KG1 (cell line): Measurements from ENCODE around the gene KCNC2.

Experiments used
- DNase-seq: peaks from one replicate; lab custom pipeline; 2025; lab: John Stamatoyannopoulos, UW

Gene KCNC2

GRCh38 chr12:75161488-75161887, 48.2 kb downstream of the KCNC2 start:
- no peak for DNase-seq

GRCh38 chr12:75157385-75157784, 52.3 kb downstream of the KCNC2 start:
- no peak for DNase-seq

GRCh38 chr12:75155962-75156361, 53.7 kb downstream of the KCNC2 start:
- no peak for DNase-seq

- no peak for DNase-seq
Measured at GRCh38 chr12:75154388-75154787, 55.3 kb downstream of the KCNC2 start.

- no peak for DNase-seq
Measured at GRCh38 chr12:75139196-75139595, 70.4 kb downstream of the KCNC2 start.

- no peak for DNase-seq
Measured at GRCh38 chr12:75137896-75138295, 71.7 kb downstream of the KCNC2 start.

- DNase-seq = no peak
Measured at GRCh38 chr12:75135026-75135425, 74.6 kb downstream of the KCNC2 start.

- no peak for DNase-seq
Measured at GRCh38 chr12:75130811-75131210, 78.8 kb downstream of the KCNC2 start.

GRCh38 chr12:75129275-75129674, 80.4 kb downstream of the KCNC2 start:
- DNase-seq = no peak

GRCh38 chr12:75121036-75121705, 88.5 kb downstream of the KCNC2 start:
- no peak for DNase-seq

- DNase-seq = no peak
Measured at GRCh38 chr12:75120311-75120711, 89.3 kb downstream of the KCNC2 start.

GRCh38 chr12:75116646-75117198, 92.9 kb downstream of the KCNC2 start:
- DNase-seq = no peak

- DNase-seq = no peak
Measured at GRCh38 chr12:75115748-75116147, 93.9 kb downstream of the KCNC2 start.

GRCh38 chr12:75103822-75104221, 105.8 kb downstream of the KCNC2 start:
- no peak for DNase-seq

- DNase-seq = no peak
Measured at GRCh38 chr12:75101781-75102180, 107.9 kb downstream of the KCNC2 start.

- DNase-seq = no peak
Measured at GRCh38 chr12:75099210-75099609, 110.4 kb downstream of the KCNC2 start.

- DNase-seq = no peak
Measured at GRCh38 chr12:75097003-75097402, 112.6 kb downstream of the KCNC2 start.

- DNase-seq = no peak
Measured at GRCh38 chr12:75087654-75088053, 122.0 kb downstream of the KCNC2 start.

GRCh38 chr12:75086091-75087038, 123.3 kb downstream of the KCNC2 start:
- no peak for DNase-seq

- DNase-seq = no peak
Measured at GRCh38 chr12:75081305-75081704, 128.3 kb downstream of the KCNC2 start.

- no peak for DNase-seq
Measured at GRCh38 chr12:75080582-75080981, 129.1 kb downstream of the KCNC2 start.

- no peak for DNase-seq
Measured at GRCh38 chr12:75065482-75065881, 144.2 kb downstream of the KCNC2 start.

- DNase-seq = no peak
Measured at GRCh38 chr12:75062691-75063090, 146.9 kb downstream of the KCNC2 start.
